Diencephalon (tissue), 1 donor: ENCODE measurements around the gene METTL4. TPM values are rescaled to one million over a fixed set of nuclear protein-coding genes. Genes with fewer than 3 reads are reported as not detected.

ENCODE experiments used
- small RNA-seq: library from RNA; depleted of rRNA; stranded (forward); fragments of <200 nt; gene quantifications from one replicate; pipeline ENCODE3, GENCODE V24; 2014
- total RNA-seq: library from RNA; depleted of rRNA; stranded (reverse); fragments of >200 nt; gene quantifications from one replicate; pipeline ENCODE4 v1.2.3, GENCODE V29; 2014

The METTL4 gene, protein sequence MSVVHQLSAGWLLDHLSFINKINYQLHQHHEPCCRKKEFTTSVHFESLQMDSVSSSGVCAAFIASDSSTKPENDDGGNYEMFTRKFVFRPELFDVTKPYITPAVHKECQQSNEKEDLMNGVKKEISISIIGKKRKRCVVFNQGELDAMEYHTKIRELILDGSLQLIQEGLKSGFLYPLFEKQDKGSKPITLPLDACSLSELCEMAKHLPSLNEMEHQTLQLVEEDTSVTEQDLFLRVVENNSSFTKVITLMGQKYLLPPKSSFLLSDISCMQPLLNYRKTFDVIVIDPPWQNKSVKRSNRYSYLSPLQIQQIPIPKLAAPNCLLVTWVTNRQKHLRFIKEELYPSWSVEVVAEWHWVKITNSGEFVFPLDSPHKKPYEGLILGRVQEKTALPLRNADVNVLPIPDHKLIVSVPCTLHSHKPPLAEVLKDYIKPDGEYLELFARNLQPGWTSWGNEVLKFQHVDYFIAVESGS
- total RNA-seq, result 18.7 TPM

DNA sequence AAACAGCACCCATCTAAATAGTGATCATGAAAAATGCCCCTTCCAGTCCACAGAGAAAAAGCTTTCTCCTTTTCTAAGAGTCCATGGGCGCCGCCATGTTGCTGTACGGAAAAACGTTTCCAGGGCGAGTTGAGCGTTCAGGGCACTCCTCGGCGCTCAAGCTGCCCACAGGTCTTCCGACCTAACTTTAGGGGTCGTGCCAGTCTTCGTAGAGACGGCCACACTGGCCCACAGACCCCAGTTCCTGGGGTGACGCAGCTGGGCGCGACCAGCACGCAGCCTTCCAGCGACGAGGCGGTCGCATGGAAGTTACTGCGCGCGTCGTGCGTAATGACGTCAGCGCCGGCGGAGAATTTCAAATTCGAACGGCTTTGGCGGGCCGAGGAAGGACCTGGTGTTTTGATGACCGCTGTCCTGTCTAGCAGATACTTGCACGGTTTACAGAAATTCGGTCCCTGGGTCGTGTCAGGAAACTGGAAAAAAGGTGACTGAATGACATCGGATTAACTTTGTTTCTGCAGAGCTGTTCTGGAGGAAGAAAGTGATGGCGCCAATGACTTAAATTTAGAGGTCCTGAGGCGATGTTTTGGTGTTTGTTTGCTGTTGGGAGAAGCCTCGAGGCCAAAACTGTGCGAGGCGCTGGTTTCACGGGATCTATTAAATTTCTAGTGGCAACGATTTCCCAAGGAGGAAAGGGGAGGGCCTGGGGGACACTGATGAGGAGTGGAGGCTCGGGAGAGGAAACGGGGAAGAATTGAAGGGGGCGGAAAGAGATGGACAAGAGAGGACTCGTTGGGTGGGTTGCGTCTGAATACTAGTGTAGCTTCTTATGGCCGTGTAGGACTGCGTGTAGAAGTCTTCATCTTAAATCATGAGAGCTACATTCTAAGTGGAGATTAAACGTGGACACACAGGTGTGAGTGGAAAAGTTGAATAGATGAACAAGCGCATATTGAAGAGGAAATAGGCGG is at the start of gene METTL4, which contains the start of gene NDC80:
TSS of gene METTL4 (minus strand) at position 306 of the 971 bp plus-strand sequence. CDS start 4,289 bp downstream, outside the sequence.
TSS of gene NDC80 (plus strand) at position 358 of the 971 bp plus-strand sequence. CDS start 1,429 bp downstream, outside the sequence.

Small RNA genes lying within 50 kb of the gene (small RNA-seq; reads per million reads assigned to genes)
- not detected for gene RF00019
- not detected for gene RF01233

Other genes with a start within 250 kb of the METTL4 start
- gene NDC80, start 52 bp upstream of the METTL4 start, total RNA-seq, result 14.3 TPM
- gene SMCHD1, start 84.2 kb upstream of the METTL4 start, total RNA-seq, result 144 TPM